ENCODE results near the gene SORCS1. TPM values are rescaled to one million over a fixed set of nuclear protein-coding genes. Genes with fewer than 3 reads are reported as not detected.

The SORCS1 gene
- total RNA-seq, 4 donors from 2014 or later: 0.40 to 5.1 (median 2.5) TPM

DNA sequence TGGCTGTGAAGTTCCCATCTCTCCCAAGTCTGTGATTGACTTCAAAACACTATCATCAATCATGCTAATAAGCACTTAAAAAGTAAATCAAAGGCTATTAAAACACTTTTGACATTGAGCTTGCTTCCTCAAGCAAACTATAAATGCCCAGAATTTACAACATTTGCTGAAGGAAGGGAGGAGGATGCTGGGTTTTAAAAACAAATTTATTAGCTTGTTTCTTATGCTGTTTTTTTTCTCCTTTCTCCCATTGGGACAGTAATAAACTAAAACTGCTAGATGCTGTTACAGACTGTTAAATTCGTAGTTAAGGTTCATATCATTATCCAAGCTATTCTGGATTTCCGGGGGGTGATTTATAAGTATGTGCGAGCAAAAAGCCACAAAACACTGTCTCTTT is 250.5 kb downstream of the SORCS1 start:
- WGBS, 2 donors (ENCODE audit: low coverage in 1 of 2): 80 to 88% methylated on average over 3 of the region's 3 CpGs
- no peak overlapping the region for H3K27ac ChIP-seq
- in situ Hi-C loops (cut with MboI; ENCODE audit: low pct_ligation_motif_present in 1 of 4, low pct_unique_long_range_greater_than_20kb in 1 of 4, low sequenced_read_pairs in 3 of 4) (no loop called here), intact Hi-C loops (cut with DNase I; ENCODE audit: low total_unique reads) (no loop called here)
- H3K9me3 ChIP-seq: no peaks in the 10 kb centered on the region
- no peak for TF ChIP-seq POLR2A (IDR thresholded peaks at IDR 0.05)
- TF ChIP-seq, protein P1, sequence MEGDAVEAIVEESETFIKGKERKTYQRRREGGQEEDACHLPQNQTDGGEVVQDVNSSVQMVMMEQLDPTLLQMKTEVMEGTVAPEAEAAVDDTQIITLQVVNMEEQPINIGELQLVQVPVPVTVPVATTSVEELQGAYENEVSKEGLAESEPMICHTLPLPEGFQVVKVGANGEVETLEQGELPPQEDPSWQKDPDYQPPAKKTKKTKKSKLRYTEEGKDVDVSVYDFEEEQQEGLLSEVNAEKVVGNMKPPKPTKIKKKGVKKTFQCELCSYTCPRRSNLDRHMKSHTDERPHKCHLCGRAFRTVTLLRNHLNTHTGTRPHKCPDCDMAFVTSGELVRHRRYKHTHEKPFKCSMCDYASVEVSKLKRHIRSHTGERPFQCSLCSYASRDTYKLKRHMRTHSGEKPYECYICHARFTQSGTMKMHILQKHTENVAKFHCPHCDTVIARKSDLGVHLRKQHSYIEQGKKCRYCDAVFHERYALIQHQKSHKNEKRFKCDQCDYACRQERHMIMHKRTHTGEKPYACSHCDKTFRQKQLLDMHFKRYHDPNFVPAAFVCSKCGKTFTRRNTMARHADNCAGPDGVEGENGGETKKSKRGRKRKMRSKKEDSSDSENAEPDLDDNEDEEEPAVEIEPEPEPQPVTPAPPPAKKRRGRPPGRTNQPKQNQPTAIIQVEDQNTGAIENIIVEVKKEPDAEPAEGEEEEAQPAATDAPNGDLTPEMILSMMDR (IDR thresholded peaks at IDR 0.05): no peak
- TF ChIP-seq POLR2AphosphoS5 (IDR thresholded peaks at IDR 0.05): no peak
- no peak for TF ChIP-seq EP300 (IDR thresholded peaks at IDR 0.05; ENCODE audit: low read depth)
- no peaks in the 10 kb centered on the region for H3K36me3 ChIP-seq
- H3K4me3 ChIP-seq: no peak overlapping the region
- H3K27me3 ChIP-seq: no peaks in the 10 kb centered on the region
- DNase-seq: no peak
- no peaks in the 10 kb centered on the region for H3K4me1 ChIP-seq

DNA sequence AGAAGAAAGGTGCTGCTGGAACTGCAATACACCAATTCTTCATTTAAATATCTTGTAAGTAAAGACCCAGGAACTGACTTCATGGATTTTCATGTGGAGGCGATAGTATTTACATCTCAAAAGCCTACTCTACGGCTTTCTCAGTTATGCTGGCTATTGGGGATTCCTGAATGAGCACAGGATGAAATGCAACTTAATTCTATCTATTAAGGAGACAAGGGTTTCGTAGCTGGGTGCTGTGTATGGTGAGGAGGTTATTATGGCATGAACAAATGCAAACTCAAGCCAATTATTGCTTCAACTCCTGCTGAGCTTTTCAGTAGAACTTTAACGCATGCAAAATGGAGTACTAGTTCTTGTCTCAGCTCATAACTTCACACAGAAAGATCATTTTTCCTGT is 251.2 kb downstream of the SORCS1 start:
- Histone ChIP-seq H3K9me3 (no peaks in the 10 kb centered on the region), H3K27me3 (no peaks in the 10 kb centered on the region), H3K4me3 (no peak overlapping the region), H3K4me1 (no peaks in the 10 kb centered on the region), H3K27ac (no peak overlapping the region), H3K36me3 (no peaks in the 10 kb centered on the region)
- WGBS, 2 donors (ENCODE audit: low coverage in 1 of 2): 81 to 94% methylated on average over 3 to 4 of the region's 4 CpGs
- in situ Hi-C loops (cut with MboI; ENCODE audit: low pct_ligation_motif_present in 1 of 4, low pct_unique_long_range_greater_than_20kb in 1 of 4, low sequenced_read_pairs in 3 of 4) (no loop called here), intact Hi-C loops (cut with DNase I; ENCODE audit: low total_unique reads) (no loop called here)
- TF ChIP-seq EP300 (IDR thresholded peaks at IDR 0.05; ENCODE audit: low read depth) (no peak), POLR2A (IDR thresholded peaks at IDR 0.05) (no peak), POLR2AphosphoS5 (IDR thresholded peaks at IDR 0.05) (no peak)
- TF ChIP-seq, protein P1 (IDR thresholded peaks at IDR 0.05): no peak
- no peak for DNase-seq

DNA sequence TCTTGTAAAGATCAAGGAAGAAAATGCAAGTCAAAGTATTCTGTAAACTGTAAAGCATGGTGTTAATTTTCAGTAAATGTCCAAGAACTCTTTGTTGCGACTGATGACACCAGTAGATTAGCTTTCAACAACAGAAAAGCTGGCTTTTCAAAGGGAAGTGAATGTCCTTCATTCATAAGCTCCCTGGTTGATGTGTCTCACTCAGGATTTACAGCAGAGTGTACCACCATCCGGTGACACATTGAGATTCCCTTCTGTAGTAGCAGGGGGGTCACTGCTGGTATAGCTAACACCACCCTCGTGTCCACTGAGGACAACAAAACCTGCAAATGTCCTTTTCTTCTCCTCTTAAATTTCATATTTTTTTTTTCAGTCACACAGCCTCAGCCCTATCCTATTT is 253.4 kb downstream of the SORCS1 start:
- 54 to 74% methylated on average over 3 of the region's 3 CpGs for WGBS, 2 donors (ENCODE audit: low coverage in 1 of 2)
- no peak overlapping the region for H3K4me3 ChIP-seq
- H3K27me3 ChIP-seq: no peaks in the 10 kb centered on the region
- H3K4me1 ChIP-seq: no peaks in the 10 kb centered on the region
- no peaks in the 10 kb centered on the region for H3K36me3 ChIP-seq
- in situ Hi-C loops (cut with MboI; ENCODE audit: low pct_ligation_motif_present in 1 of 4, low pct_unique_long_range_greater_than_20kb in 1 of 4, low sequenced_read_pairs in 3 of 4) (no loop called here), intact Hi-C loops (cut with DNase I; ENCODE audit: low total_unique reads) (no loop called here)
- H3K9me3 ChIP-seq: no peaks in the 10 kb centered on the region
- DNase-seq: no peak
- TF ChIP-seq, protein P1 (IDR thresholded peaks at IDR 0.05): no peak
- no peak for TF ChIP-seq POLR2A (IDR thresholded peaks at IDR 0.05)
- no peak for TF ChIP-seq POLR2AphosphoS5 (IDR thresholded peaks at IDR 0.05)
- TF ChIP-seq EP300 (IDR thresholded peaks at IDR 0.05; ENCODE audit: low read depth): no peak
- no peak overlapping the region for H3K27ac ChIP-seq

DNA sequence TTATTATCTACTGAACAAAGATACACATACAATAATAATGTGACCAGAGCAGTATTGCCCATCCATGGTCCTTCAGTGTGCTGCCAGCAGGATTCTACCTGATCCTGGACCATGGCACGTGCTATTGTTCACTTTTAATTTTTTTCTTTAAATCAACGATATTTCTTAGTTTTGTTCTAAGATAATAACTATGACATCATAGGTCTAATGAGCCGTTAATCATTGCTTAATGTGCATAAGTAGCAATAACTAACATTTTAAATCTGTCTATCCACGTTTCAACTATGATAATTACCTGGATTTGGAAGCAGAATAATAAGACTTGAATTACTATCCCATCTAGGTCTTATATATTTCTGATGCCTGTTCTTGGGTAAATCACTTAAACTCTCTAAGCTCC is 253.8 kb downstream of the SORCS1 start:
- WGBS, 2 donors (ENCODE audit: low coverage in 1 of 2): 49 to 64% methylated on average over 4 of the region's 4 CpGs
- intact Hi-C loops (cut with DNase I; ENCODE audit: low total_unique reads): no loop called here
- H3K4me3 ChIP-seq: no peak overlapping the region
- H3K27ac ChIP-seq: no peak overlapping the region
- no peak for DNase-seq
- no peaks in the 10 kb centered on the region for H3K27me3 ChIP-seq
- TF ChIP-seq POLR2AphosphoS5 (IDR thresholded peaks at IDR 0.05): no peak
- no peak for TF ChIP-seq EP300 (IDR thresholded peaks at IDR 0.05; ENCODE audit: low read depth)
- TF ChIP-seq, protein P1 (IDR thresholded peaks at IDR 0.05): no peak
- H3K36me3 ChIP-seq: no peaks in the 10 kb centered on the region
- no peaks in the 10 kb centered on the region for H3K9me3 ChIP-seq
- no peaks in the 10 kb centered on the region for H3K4me1 ChIP-seq
- in situ Hi-C loops (cut with MboI; ENCODE audit: low pct_ligation_motif_present in 1 of 4, low pct_unique_long_range_greater_than_20kb in 1 of 4, low sequenced_read_pairs in 3 of 4): no loop called here
